SK-N-SH (cell line): ENCODE results near the gene GBP7. TPM values are rescaled to one million over a fixed set of nuclear protein-coding genes. Genes with fewer than 3 reads are reported as not detected.
A peak's percentile ranks its signal among the peaks of the same experiment; 100 is the strongest.

Experiments used
- CTCF ChIA-PET: fragments of 300-600, 350-600 bp; formaldehyde crosslinking; extraction: SDS; loops from one replicate; lab custom pipeline; 2021; lab: Yijun Ruan, JAX
- POLR2A ChIA-PET: fragments of 350-600 bp; sonication (Branson Sonifier 250); formaldehyde crosslinking; extraction: SDS; loops from one replicate; lab custom pipeline; 2020; ENCODE audit warnings: antibody characterized with exemption, inconsistent platforms; lab: Yijun Ruan, JAX
- DNase-seq: peaks from one replicate; pipeline ENCODE4 v3.0.0; 2012
- H2AFZ ChIP-seq: fragments of 200-600 bp; sonication (generic); 2 replicates; pipeline ENCODE4 v1.8.1; 2016; ENCODE audit warnings: antibody characterized with exemption, mild to moderate bottlenecking, low read depth
- H3F3A ChIP-seq: fragments of 200-600 bp; sonication (generic); replicated peaks from 2 replicates; pipeline ENCODE3; 2016; ENCODE audit warnings: antibody characterized with exemption, mild to moderate bottlenecking; ENCODE audit not compliant: insufficient read depth
- H3K27ac ChIP-seq, 2 experiments: fragments of 200-500 bp in 1 of 2; fragments of 200-600 bp in 1 of 2; sonication (Bioruptor generic) in 1 of 2; sonication (generic), shearing (Covaris generic) in 1 of 2; 2 replicates each; pipeline versions ENCODE4 v1.5.1 to v1.6.1; 2014 to 2016; ENCODE audit warnings: low read depth in 2 of 2, inconsistent platforms in 1 of 2, low read length in 1 of 2, mild to moderate bottlenecking in 1 of 2, mixed read lengths in 1 of 2
- H3K27me3 ChIP-seq: fragments of 200-600 bp; sonication (generic), shearing (Covaris generic); 2 replicates; pipeline ENCODE4 v1.6.1; 2016; ENCODE audit warnings: mixed run types; ENCODE audit not compliant: insufficient read depth
- H3K36me3 ChIP-seq, 2 experiments: fragments of 200-500 bp in 1 of 2; fragments of 200-600 bp in 1 of 2; sonication (Bioruptor generic) in 1 of 2; sonication (generic) in 1 of 2; replicated peaks in 1 of 2; 2 replicates each; pipeline versions ENCODE3 to v1.5.1; 2014 to 2016; ENCODE audit warnings: low read length in 1 of 2, mild to moderate bottlenecking in 1 of 2; ENCODE audit not compliant: insufficient read depth in 2 of 2, control insufficient read depth in 1 of 2
- H3K4me1 ChIP-seq, 2 experiments: fragments of 200-500 bp in 1 of 2; fragments of 200-600 bp in 1 of 2; sonication (Bioruptor generic) in 1 of 2; sonication (generic), shearing (Covaris generic) in 1 of 2; 2 replicates each; pipeline versions ENCODE4 v1.5.1 to v1.6.1; 2014 to 2016; ENCODE audit warnings: low read depth in 1 of 2, low read length in 1 of 2, mixed run types in 1 of 2; ENCODE audit not compliant: insufficient read depth in 2 of 2, control insufficient read depth in 1 of 2
- H3K4me2 ChIP-seq: fragments of 200-600 bp; sonication (generic), shearing (Covaris generic); 2 replicates; pipeline ENCODE4 v1.6.1; 2017; ENCODE audit warnings: mixed run types
- H3K4me3 ChIP-seq, 2 experiments: fragments of 200-500 bp in 1 of 2; fragments of 200-600 bp in 1 of 2; sonication (Bioruptor generic) in 1 of 2; sonication (generic), shearing (Covaris generic) in 1 of 2; 2 replicates each; pipeline versions ENCODE4 v1.5.1 to v1.8.1; 2014 to 2016; ENCODE audit warnings: low read depth in 2 of 2, inconsistent platforms in 1 of 2, low read length in 1 of 2, mild to moderate bottlenecking in 1 of 2, mixed read lengths in 1 of 2, moderate library complexity in 1 of 2
- H3K79me2 ChIP-seq: fragments of 200-600 bp; sonication (generic); 2 replicates; pipeline ENCODE4 v1.8.1; 2017; ENCODE audit warnings: mild to moderate bottlenecking; ENCODE audit not compliant: insufficient read depth
- H3K9ac ChIP-seq: fragments of 200-600 bp; sonication (generic); 2 replicates; pipeline ENCODE4 v1.6.1; 2017; ENCODE audit warnings: mixed run types
- H3K9me2 ChIP-seq: fragments of 200-600 bp; sonication (generic); 2 replicates; pipeline ENCODE4 v1.6.1; 2017; ENCODE audit warnings: mixed run types
- H3K9me3 ChIP-seq: fragments of 200-600 bp; sonication (generic); 2 replicates; pipeline ENCODE4 v1.6.1; 2017; ENCODE audit warnings: mixed run types, mild to moderate bottlenecking, moderate library complexity
- H4K20me1 ChIP-seq: fragments of 200-600 bp; sonication (generic); 2 replicates; pipeline ENCODE4 v1.6.1; 2017; ENCODE audit warnings: mild to moderate bottlenecking, mixed run types; ENCODE audit not compliant: insufficient read depth
- CHD2 ChIP-seq: fragments of 150-350 bp; IDR thresholded peaks from 2 replicates; pipeline ENCODE4 v1.6.1; 2018; ENCODE audit warnings: low read length; ENCODE audit not compliant: partially characterized antibody
- FOSL2 ChIP-seq: IDR thresholded peaks from 2 replicates; pipeline ENCODE4 v1.4.0; 2012; ENCODE audit warnings: low read depth, mild to moderate bottlenecking, moderate library complexity, borderline replicate concordance
- MXI1 ChIP-seq: IDR thresholded peaks from 2 replicates; pipeline ENCODE4 v1.6.1; 2012; ENCODE audit warnings: mild to moderate bottlenecking, low read depth, low read length, improper control_type of control experiment
- RAD21 ChIP-seq: IDR thresholded peaks from 2 replicates; pipeline ENCODE4 v1.6.1; 2012; ENCODE audit warnings: mild to moderate bottlenecking, low read length
- RXRA ChIP-seq: IDR thresholded peaks from 2 replicates; pipeline ENCODE4 v1.4.0; 2012; ENCODE audit warnings: low read depth, mild to moderate bottlenecking, borderline replicate concordance
- SMC3 ChIP-seq: IDR thresholded peaks from 2 replicates; pipeline ENCODE4 v1.6.1; 2012; ENCODE audit warnings: low read depth, low read length, improper control_type of control experiment
- TAF1 ChIP-seq: IDR thresholded peaks from 2 replicates; pipeline ENCODE4 v1.6.1; 2012; ENCODE audit warnings: low read depth, mild to moderate bottlenecking, low read length, moderate library complexity, borderline replicate concordance
- WGBS: methylation state at CpG from one replicate; pipeline ENCODE4 v1.1.6; 2017; ENCODE audit warnings: low lambda C conversion rate; 5-methylcytosine and 5-hydroxymethylcytosine counted together
- polyA plus RNA-seq, 3 experiments: library from polyadenylated mRNA; depleted of rRNA; stranded (reverse); fragments of >200 nt; gene quantifications; 2 replicates each; pipeline ENCODE4 v1.2.3, GENCODE V29; 2012
- TF ChIP-seq, protein P1 (sequence below): IDR thresholded peaks from 2 replicates; pipeline ENCODE4 v1.6.1; 2012; ENCODE audit warnings: mild to moderate bottlenecking, low read depth, low read length, moderate library complexity
- TF ChIP-seq, protein P2 (sequence below): IDR thresholded peaks from 2 replicates; pipeline ENCODE4 v1.4.0; 2012; ENCODE audit warnings: low read depth
- TF ChIP-seq, protein P3 (sequence below): IDR thresholded peaks from 2 replicates; pipeline ENCODE4; 2012
- TF ChIP-seq, protein P4 (sequence below): IDR thresholded peaks from 2 replicates; pipeline ENCODE4 v1.4.0; 2012; ENCODE audit warnings: low read depth, borderline replicate concordance
- TF ChIP-seq, protein P5 (sequence below): fragments of 200-600 bp; sonication (generic); IDR thresholded peaks from 2 replicates; pipeline ENCODE4 v1.6.1; 2017; ENCODE audit warnings: antibody characterized with exemption, mild to moderate bottlenecking, moderate library complexity

GBP7 gene
- polyA plus RNA-seq, 1 of the 3 experiments (the other 2 are of a cell fraction), result not detected

DNA sequence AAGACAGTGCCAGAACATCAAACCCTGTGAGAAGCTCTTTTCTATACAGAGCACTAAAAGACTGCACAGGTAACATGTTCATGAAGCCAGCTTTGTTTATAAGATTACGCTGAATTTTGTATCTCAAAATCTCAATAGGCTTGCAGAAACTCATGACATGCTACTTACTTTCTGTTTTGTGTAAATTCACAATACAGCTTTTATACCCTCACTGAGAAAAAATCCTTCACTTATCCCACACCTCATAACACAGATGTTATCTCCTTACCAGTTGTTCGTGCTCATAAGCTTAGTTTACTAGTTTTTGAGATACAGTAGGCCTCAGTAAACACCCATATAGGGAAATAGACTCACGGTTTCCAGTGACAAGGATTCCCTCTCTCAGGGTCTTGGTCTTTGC is 25.8 kb downstream of the GBP7 start (continued):
- TF ChIP-seq, protein P1, sequence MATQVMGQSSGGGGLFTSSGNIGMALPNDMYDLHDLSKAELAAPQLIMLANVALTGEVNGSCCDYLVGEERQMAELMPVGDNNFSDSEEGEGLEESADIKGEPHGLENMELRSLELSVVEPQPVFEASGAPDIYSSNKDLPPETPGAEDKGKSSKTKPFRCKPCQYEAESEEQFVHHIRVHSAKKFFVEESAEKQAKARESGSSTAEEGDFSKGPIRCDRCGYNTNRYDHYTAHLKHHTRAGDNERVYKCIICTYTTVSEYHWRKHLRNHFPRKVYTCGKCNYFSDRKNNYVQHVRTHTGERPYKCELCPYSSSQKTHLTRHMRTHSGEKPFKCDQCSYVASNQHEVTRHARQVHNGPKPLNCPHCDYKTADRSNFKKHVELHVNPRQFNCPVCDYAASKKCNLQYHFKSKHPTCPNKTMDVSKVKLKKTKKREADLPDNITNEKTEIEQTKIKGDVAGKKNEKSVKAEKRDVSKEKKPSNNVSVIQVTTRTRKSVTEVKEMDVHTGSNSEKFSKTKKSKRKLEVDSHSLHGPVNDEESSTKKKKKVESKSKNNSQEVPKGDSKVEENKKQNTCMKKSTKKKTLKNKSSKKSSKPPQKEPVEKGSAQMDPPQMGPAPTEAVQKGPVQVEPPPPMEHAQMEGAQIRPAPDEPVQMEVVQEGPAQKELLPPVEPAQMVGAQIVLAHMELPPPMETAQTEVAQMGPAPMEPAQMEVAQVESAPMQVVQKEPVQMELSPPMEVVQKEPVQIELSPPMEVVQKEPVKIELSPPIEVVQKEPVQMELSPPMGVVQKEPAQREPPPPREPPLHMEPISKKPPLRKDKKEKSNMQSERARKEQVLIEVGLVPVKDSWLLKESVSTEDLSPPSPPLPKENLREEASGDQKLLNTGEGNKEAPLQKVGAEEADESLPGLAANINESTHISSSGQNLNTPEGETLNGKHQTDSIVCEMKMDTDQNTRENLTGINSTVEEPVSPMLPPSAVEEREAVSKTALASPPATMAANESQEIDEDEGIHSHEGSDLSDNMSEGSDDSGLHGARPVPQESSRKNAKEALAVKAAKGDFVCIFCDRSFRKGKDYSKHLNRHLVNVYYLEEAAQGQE, result no peak
- TF ChIP-seq, protein P2, sequence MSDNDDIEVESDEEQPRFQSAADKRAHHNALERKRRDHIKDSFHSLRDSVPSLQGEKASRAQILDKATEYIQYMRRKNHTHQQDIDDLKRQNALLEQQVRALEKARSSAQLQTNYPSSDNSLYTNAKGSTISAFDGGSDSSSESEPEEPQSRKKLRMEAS, result no peak
- TF ChIP-seq CHD2 (no peak), RAD21 (no peak), FOSL2 (no peak), MXI1 (no peak), RXRA (no peak)
- TF ChIP-seq, protein P3, sequence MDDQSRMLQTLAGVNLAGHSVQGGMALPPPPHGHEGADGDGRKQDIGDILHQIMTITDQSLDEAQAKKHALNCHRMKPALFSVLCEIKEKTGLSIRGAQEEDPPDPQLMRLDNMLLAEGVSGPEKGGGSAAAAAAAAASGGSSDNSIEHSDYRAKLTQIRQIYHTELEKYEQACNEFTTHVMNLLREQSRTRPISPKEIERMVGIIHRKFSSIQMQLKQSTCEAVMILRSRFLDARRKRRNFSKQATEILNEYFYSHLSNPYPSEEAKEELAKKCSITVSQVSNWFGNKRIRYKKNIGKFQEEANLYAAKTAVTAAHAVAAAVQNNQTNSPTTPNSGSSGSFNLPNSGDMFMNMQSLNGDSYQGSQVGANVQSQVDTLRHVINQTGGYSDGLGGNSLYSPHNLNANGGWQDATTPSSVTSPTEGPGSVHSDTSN, result no peak
- TF ChIP-seq, protein P4, sequence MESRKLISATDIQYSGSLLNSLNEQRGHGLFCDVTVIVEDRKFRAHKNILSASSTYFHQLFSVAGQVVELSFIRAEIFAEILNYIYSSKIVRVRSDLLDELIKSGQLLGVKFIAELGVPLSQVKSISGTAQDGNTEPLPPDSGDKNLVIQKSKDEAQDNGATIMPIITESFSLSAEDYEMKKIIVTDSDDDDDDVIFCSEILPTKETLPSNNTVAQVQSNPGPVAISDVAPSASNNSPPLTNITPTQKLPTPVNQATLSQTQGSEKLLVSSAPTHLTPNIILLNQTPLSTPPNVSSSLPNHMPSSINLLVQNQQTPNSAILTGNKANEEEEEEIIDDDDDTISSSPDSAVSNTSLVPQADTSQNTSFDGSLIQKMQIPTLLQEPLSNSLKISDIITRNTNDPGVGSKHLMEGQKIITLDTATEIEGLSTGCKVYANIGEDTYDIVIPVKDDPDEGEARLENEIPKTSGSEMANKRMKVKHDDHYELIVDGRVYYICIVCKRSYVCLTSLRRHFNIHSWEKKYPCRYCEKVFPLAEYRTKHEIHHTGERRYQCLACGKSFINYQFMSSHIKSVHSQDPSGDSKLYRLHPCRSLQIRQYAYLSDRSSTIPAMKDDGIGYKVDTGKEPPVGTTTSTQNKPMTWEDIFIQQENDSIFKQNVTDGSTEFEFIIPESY, result no peak

DNA sequence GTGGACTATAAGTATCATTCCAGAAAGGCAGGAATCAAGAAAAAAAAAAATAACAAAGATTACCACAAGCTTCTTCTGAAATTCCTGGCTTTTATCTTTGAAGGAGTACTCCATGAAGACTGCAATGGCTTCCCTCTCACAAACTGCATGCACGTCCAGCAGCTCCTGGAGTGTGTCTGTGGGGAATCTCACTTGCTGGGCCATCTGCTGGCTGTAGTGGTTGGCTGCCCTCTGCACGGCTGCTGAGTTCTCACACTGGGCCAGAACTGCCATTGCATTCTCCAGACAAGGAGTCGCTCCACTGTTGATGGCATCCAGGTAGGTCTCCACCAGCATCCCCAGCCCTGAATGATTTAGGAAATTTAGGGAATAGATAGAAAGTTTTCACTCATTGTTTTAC is 26.6 kb downstream of the GBP7 start:
- Histone ChIP-seq H2AFZ (no peak overlapping the region), H3K4me2 (no peak overlapping the region), H3K4me3 (no peak overlapping the region), H4K20me1 (no peaks in the 10 kb centered on the region), H3K9ac (no peak overlapping the region), H3K27me3 (no peaks in the 10 kb centered on the region)
- 68% methylated on average over 3 of the region's 3 CpGs for WGBS
- POLR2A ChIA-PET, result interaction anchor here (0.6 kb wide), 1 partner anchor 673 kb away, joined by 3 read pairs; no protein-coding TSS in a partner anchor
- TF ChIP-seq TAF1 (no peak), SMC3 (peak; percentile 50), RAD21 (peak; percentile 48)
- TF ChIP-seq, protein P5, sequence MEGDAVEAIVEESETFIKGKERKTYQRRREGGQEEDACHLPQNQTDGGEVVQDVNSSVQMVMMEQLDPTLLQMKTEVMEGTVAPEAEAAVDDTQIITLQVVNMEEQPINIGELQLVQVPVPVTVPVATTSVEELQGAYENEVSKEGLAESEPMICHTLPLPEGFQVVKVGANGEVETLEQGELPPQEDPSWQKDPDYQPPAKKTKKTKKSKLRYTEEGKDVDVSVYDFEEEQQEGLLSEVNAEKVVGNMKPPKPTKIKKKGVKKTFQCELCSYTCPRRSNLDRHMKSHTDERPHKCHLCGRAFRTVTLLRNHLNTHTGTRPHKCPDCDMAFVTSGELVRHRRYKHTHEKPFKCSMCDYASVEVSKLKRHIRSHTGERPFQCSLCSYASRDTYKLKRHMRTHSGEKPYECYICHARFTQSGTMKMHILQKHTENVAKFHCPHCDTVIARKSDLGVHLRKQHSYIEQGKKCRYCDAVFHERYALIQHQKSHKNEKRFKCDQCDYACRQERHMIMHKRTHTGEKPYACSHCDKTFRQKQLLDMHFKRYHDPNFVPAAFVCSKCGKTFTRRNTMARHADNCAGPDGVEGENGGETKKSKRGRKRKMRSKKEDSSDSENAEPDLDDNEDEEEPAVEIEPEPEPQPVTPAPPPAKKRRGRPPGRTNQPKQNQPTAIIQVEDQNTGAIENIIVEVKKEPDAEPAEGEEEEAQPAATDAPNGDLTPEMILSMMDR, result peak; percentile 35; the same call in 1 of the 2 replicates
- TF ChIP-seq, protein P3, result no peak
- TF ChIP-seq, all 33 proteins: peak for 3
- Histone ChIP-seq H3K36me3 (no peaks in the 10 kb centered on the region), H3K9me2 (no peaks in the 10 kb centered on the region), H3K4me1 (peaks cover 0 to 3% of the 10 kb centered on the region in 2 experiments; a peak in 1 of 4 replicates), H3K9me3 (no peaks in the 10 kb centered on the region), H3K79me2 (no peaks in the 10 kb centered on the region), H3K27ac (no peak overlapping the region), H3F3A (no peaks in the 10 kb centered on the region)
- CTCF ChIA-PET, result interaction anchor here (0.9 to 2.6 kb wide), 5 partner anchors 26 to 151 kb away, joined by 3 to 10 read pairs (median 3); no protein-coding TSS in a partner anchor
- no peak for DNase-seq
